Right lobe of liver (tissue), 6 donors: Measurements from ENCODE around the gene PRPF39. TPM values are rescaled to one million over a fixed set of nuclear protein-coding genes. Genes with fewer than 3 reads are reported as not detected.

Experiments
- ATAC-seq, 4 donors: fragments of 200-7000 bp; cut with Tn5 transposase; one replicate each; pipeline ENCODE4 v1.9.1; 2020; ENCODE audit warnings: mild to moderate bottlenecking in 4 of 4, moderate library complexity in 4 of 4
- DNase-seq, 3 donors: peaks; one replicate each; pipeline ENCODE4 v3.0.0-alpha.2; 2020
- H3K27ac ChIP-seq, 3 donors: fragments of 200-600 bp; one replicate each; pipeline ENCODE4 v1.8.0; 2022
- H3K27me3 ChIP-seq, 2 donors: fragments of 200-600 bp; one replicate each; pipeline ENCODE4 v1.8.0; 2022
- H3K36me3 ChIP-seq, 4 donors: fragments of 200-600 bp; sonication (generic) in 1 of 4; one replicate each; pipeline versions ENCODE4 v1.5.1 to v1.8.0; 2017 to 2022; ENCODE audit warnings: control low read depth in 1 of 4
- H3K4me1 ChIP-seq, 4 donors: fragments of 200-600 bp; sonication (generic) in 1 of 4; one replicate each; pipeline versions ENCODE4 v1.5.1 to v1.8.0; 2017 to 2022; ENCODE audit warnings: control low read depth in 1 of 4
- H3K4me3 ChIP-seq, 3 donors: fragments of 200-600 bp; one replicate each; pipeline ENCODE4 v1.8.0; 2022
- H3K9me3 ChIP-seq, 4 donors: fragments of 200-600 bp; sonication (generic) in 1 of 4; one replicate each; pipeline versions ENCODE4 v1.5.1 to v1.8.0; 2017 to 2022; ENCODE audit warnings: control low read depth in 1 of 4
- POLR2A ChIP-seq: fragments of 450-650 bp; IDR thresholded peaks from one replicate; pipeline ENCODE4 v1.6.1; 2017; ENCODE audit warnings: antibody characterized with exemption, mild to moderate bottlenecking
- WGBS: methylation state at CpG from one replicate; pipeline ENCODE4 v1.1.6; 2018; ENCODE audit warnings: low coverage, low lambda C conversion rate; ENCODE audit not compliant: insufficient coverage; ENCODE audit errors: missing lambda C conversion rate; 5-methylcytosine and 5-hydroxymethylcytosine counted together
- intact Hi-C, 2 donors: fragments of 100-400 bp; cut with DNase I; formaldehyde crosslinking; loops; one replicate each; pipeline versions ENCODE4 v1.11.2 to v1.14.1; 2022
- total RNA-seq, 6 experiments: library from RNA; depleted of rRNA in 2 of 6; stranded (reverse); fragments of >200 nt in 2 of 6; fragmentation: NEBNext Ultra II Directional in 3 of 6; extraction: Animal tissue kit (Norgen Biotek cat#: 25700) in 3 of 6; gene quantifications; one replicate each; pipeline versions ENCODE4 v1.1.0 to v1.2.4, GENCODE V29; 2016 to 2023
- TF ChIP-seq, protein P1 (sequence below), 4 donors: fragments of 200-600 bp in 3 of 4; fragments of 450-650 bp in 1 of 4; IDR thresholded peaks; one replicate each; pipeline versions ENCODE4 v1.5.1 to v1.8.0; 2016 to 2022; ENCODE audit warnings: antibody characterized with exemption in 4 of 4, mild to moderate bottlenecking in 2 of 4
- donor health status: DM: no; HTN: yes; CAD: no.
- donor health status: DM: no; HTN: no; CAD: no.
- donor health status: DM: no; HTN: no; CAD: no.
- donor health status: DM: no; HTN: yes; CAD: no.
- donor health status: DM: no; HTN: yes; CAD: no.

The PRPF39 gene
- total RNA-seq, 6 experiments from 2014 or later, result 7.3 to 15.1 (median 10.4) TPM

DNA sequence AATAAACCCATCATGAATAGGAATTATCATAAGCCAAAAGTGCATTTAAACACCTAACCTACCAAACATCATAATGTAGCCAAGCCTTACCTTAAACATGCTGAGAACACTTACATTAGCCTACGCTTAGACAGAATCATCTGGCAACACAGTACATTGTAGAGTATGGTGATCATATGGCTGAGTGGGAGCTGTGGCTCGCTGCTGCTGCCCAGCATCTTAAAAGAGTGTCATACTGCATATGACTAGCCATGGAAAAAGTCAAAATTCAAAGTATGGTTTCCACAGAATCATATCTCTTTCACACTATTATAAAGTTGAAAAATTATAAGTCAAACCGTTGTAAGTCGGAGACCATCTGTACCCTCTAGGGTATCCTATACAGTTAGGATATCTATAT, 32.0 kb upstream of the PRPF39 start:
- DNase-seq (no peak), ATAC-seq (no peak)
- TF ChIP-seq, protein P1, sequence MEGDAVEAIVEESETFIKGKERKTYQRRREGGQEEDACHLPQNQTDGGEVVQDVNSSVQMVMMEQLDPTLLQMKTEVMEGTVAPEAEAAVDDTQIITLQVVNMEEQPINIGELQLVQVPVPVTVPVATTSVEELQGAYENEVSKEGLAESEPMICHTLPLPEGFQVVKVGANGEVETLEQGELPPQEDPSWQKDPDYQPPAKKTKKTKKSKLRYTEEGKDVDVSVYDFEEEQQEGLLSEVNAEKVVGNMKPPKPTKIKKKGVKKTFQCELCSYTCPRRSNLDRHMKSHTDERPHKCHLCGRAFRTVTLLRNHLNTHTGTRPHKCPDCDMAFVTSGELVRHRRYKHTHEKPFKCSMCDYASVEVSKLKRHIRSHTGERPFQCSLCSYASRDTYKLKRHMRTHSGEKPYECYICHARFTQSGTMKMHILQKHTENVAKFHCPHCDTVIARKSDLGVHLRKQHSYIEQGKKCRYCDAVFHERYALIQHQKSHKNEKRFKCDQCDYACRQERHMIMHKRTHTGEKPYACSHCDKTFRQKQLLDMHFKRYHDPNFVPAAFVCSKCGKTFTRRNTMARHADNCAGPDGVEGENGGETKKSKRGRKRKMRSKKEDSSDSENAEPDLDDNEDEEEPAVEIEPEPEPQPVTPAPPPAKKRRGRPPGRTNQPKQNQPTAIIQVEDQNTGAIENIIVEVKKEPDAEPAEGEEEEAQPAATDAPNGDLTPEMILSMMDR (IDR thresholded peaks at IDR 0.05), result no peak
- no peak for TF ChIP-seq POLR2A
- Histone ChIP-seq H3K4me3 (no peak overlapping the region), H3K27ac (no peak overlapping the region), H3K36me3 (peaks cover 0 to 4% (median 1%) of the 10 kb centered on the region in 4 donors), H3K9me3 (no peaks in the 10 kb centered on the region), H3K4me1 (no peaks in the 10 kb centered on the region), H3K27me3 (no peaks in the 10 kb centered on the region)
- intact Hi-C loops, result no loop called here
- WGBS, result 97% methylated on average over 4 of the region's 4 CpGs

DNA sequence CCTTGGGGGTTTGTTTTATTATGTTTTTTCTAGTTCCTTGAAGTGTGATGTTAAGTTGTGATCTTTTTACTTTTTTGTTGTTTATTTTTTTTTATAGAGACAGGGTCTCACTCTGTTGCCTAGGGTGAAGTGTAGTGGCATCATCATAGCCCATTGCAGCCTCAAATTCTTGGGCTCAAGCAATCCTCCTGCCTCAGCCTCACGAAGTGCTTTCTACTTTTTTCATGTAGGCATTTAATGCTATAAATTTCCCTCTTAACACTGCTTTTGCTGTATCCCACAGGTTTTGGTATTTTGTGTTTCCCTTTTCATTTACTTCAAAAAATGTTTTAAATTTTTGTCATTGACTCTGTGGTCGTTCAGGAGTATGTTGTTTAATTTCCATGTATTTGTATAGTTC, 26.6 kb upstream of the PRPF39 start:
- ATAC-seq (no peak), DNase-seq (no peak)
- WGBS, result 74% methylated on average over 2 of the region's 2 CpGs
- peaks cover 0 to 3% (median 1%) of the 10 kb centered on the region in 4 donors for H3K36me3 ChIP-seq
- no peaks in the 10 kb centered on the region for H3K4me1 ChIP-seq
- H3K9me3 ChIP-seq, result no peaks in the 10 kb centered on the region
- H3K27ac ChIP-seq, result no peak overlapping the region
- intact Hi-C loops, result no loop called here
- H3K4me3 ChIP-seq, result no peak overlapping the region
- no peaks in the 10 kb centered on the region for H3K27me3 ChIP-seq
- TF ChIP-seq, protein P1 (IDR thresholded peaks at IDR 0.05), result no peak
- no peak for TF ChIP-seq POLR2A

DNA sequence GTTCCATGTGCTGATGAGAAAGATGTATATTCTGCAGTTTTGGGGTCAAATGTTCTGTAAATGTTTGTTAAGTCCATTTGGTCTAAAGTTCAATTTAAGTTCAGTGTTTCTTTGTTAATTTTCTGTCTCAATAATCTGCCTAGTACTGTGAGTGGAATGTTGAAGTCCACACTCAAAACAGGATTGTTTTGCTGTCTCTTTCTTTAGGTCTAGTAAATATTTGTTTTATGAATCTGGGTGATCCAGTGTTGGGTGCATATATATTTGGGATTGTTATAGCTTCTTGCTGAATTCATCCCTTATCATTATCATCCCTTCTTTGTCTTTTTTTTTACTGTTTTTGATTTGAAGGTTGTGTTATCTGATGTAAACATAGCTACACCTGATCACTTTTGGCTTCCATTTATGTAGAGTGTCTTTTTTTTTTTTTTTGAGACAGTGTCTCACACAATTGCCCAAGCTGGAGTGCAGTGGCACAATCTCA, 26.0 kb upstream of the PRPF39 start:
- ATAC-seq, result no peak

DNA sequence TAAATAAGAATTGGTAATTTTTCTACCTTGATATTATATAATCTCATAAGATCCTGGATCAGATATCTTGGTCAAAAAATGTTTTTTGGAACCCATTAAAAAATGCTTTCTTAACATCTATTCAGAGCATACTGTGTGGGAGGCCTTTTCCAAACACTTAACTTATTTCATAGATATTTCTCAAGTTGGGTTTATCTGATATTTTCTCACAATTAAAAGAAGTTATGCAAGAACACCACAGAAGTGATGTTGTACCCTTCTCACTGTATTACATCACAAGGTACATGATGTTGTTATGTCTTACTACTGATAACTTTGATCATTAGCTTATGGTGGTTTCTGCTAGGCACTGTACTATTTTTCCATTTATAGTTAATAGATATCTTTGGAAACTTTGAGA, 23.4 kb upstream of the PRPF39 start:
- Histone ChIP-seq H3K36me3 (peaks cover 0 to 2% (median 0%) of the 10 kb centered on the region in 4 donors), H3K9me3 (no peaks in the 10 kb centered on the region), H3K4me1 (no peaks in the 10 kb centered on the region), H3K27me3 (no peaks in the 10 kb centered on the region), H3K4me3 (no peak overlapping the region), H3K27ac (no peak overlapping the region)
- no peak for DNase-seq
- intact Hi-C loops, result no loop called here
- TF ChIP-seq POLR2A, result no peak
- TF ChIP-seq, protein P1 (IDR thresholded peaks at IDR 0.05), result no peak
- no peak for ATAC-seq

More for the DNA sequence above, 26.0 kb upstream of the PRPF39 start:
- no peaks in the 10 kb centered on the region for H3K27me3 ChIP-seq
- no peak for TF ChIP-seq POLR2A
- TF ChIP-seq, protein P1 (IDR thresholded peaks at IDR 0.05), result no peak
- H3K4me1 ChIP-seq, result no peaks in the 10 kb centered on the region
- peaks cover 0 to 2% (median 0%) of the 10 kb centered on the region in 4 donors for H3K36me3 ChIP-seq
- H3K27ac ChIP-seq, result no peak overlapping the region
- intact Hi-C loops, result no loop called here
- no peak overlapping the region for H3K4me3 ChIP-seq
- no peak for DNase-seq
- no peaks in the 10 kb centered on the region for H3K9me3 ChIP-seq

DNA sequence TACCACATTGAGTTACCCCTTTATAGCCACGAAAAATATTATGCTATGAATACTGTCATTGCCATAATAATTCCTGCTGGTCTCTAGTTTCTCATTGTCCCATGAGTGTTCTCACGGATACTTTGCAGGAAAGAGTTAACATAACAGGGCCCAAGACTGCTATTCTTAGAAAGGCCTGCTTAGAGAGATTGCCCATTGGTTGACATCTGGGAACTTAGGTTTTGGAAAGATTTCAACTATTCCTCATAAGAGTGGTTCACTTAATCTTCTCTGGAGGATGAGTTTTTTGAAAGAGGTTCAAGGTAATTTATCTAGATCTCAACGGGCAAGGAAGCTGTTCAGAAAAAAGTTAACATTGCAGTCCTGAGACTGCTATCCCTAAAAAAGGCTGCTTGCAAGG, 18.4 kb upstream of the PRPF39 start:
- no peaks in the 10 kb centered on the region for H3K4me1 ChIP-seq
- no peaks in the 10 kb centered on the region for H3K36me3 ChIP-seq
- intact Hi-C loops, result no loop called here
- no peak overlapping the region for H3K4me3 ChIP-seq
- H3K27ac ChIP-seq, result no peak overlapping the region
- TF ChIP-seq, protein P1 (IDR thresholded peaks at IDR 0.05), result no peak
- no peak for TF ChIP-seq POLR2A
- no peaks in the 10 kb centered on the region for H3K27me3 ChIP-seq
- ATAC-seq (no peak), DNase-seq (no peak)
- H3K9me3 ChIP-seq, result no peaks in the 10 kb centered on the region
- 82% methylated on average over 3 of the region's 3 CpGs for WGBS
